Measurements from ENCODE around the gene SOX5. TPM values are rescaled to one million over a fixed set of nuclear protein-coding genes. Genes with fewer than 3 reads are reported as not detected.

SOX5 gene
- total and polyA plus RNA-seq, 7 donors = 0.23 to 16.3 (median 9.4) TPM

DNA sequence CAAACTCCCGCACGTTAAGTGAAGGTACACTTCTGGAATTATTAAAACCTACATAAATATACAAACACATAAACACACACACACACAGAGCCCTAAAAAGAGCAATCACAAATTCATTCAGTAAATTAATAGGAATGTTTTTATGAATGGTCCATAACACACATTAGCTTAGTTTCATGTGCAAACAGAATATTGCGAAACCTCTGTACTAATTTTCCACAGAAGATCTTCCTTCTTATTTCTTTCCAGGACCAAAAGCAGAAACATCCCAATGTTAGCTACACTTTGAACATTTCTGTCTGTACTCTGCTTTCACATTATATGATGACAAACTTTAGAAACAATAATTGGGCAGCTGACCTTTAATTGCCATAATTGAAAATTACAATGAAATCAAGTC, 101.6 kb downstream of the SOX5 start:
- 91 to 94% methylated on average over 3 of the region's 3 CpGs for WGBS, 2 donors
- no peak for TF ChIP-seq POLR2AphosphoS5 (IDR thresholded peaks at IDR 0.05)
- TF ChIP-seq POLR2A (IDR thresholded peaks at IDR 0.05) = no peak
- TF ChIP-seq, protein P1, sequence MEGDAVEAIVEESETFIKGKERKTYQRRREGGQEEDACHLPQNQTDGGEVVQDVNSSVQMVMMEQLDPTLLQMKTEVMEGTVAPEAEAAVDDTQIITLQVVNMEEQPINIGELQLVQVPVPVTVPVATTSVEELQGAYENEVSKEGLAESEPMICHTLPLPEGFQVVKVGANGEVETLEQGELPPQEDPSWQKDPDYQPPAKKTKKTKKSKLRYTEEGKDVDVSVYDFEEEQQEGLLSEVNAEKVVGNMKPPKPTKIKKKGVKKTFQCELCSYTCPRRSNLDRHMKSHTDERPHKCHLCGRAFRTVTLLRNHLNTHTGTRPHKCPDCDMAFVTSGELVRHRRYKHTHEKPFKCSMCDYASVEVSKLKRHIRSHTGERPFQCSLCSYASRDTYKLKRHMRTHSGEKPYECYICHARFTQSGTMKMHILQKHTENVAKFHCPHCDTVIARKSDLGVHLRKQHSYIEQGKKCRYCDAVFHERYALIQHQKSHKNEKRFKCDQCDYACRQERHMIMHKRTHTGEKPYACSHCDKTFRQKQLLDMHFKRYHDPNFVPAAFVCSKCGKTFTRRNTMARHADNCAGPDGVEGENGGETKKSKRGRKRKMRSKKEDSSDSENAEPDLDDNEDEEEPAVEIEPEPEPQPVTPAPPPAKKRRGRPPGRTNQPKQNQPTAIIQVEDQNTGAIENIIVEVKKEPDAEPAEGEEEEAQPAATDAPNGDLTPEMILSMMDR (IDR thresholded peaks at IDR 0.05) = no peak
- Histone ChIP-seq H3K9me3 (no peaks in the 10 kb centered on the region), H3K36me3 (no peaks in the 10 kb centered on the region), H3K4me3 (no peak overlapping the region), H3K4me1 (no peaks in the 10 kb centered on the region), H3K27me3 (no peaks in the 10 kb centered on the region), H3K27ac (no peak overlapping the region)
- intact Hi-C loops (cut with DNase I) = no loop called here
- no peak for DNase-seq

DNA sequence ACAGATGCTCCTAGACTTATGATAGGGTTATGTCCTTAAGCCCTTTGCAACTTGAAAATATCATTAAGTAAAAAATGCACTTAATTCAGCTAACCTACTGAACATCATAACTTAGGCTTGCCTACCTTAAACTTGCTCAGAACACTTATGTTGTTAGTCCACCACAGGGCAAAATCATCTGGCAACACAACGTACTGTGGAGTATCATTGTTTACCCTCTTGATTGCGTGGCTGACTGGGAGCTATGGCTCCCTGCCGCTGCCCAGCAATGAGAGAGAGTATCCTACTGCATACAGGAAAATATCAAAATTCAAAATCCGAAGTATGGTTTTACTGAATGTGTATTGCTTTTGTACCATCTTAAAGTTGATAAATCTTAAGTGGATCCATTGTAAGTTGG, 105.5 kb downstream of the SOX5 start:
- TF ChIP-seq EP300 (IDR thresholded peaks at IDR 0.05) (no peak), POLR2A (IDR thresholded peaks at IDR 0.05) (no peak), POLR2AphosphoS5 (IDR thresholded peaks at IDR 0.05) (no peak)
- TF ChIP-seq, protein P1 (IDR thresholded peaks at IDR 0.05) = no peak
- no peaks in the 10 kb centered on the region for H3K27me3 ChIP-seq
- H3K4me3 ChIP-seq = no peak overlapping the region
- no peaks in the 10 kb centered on the region for H3K9me3 ChIP-seq
- WGBS, 2 donors = 91% methylated on average over 4 of the region's 4 CpGs
- H3K27ac ChIP-seq = no peak overlapping the region
- no peaks in the 10 kb centered on the region for H3K4me1 ChIP-seq
- intact Hi-C loops (cut with DNase I) = no loop called here
- DNase-seq = no peak
- no peaks in the 10 kb centered on the region for H3K36me3 ChIP-seq

DNA sequence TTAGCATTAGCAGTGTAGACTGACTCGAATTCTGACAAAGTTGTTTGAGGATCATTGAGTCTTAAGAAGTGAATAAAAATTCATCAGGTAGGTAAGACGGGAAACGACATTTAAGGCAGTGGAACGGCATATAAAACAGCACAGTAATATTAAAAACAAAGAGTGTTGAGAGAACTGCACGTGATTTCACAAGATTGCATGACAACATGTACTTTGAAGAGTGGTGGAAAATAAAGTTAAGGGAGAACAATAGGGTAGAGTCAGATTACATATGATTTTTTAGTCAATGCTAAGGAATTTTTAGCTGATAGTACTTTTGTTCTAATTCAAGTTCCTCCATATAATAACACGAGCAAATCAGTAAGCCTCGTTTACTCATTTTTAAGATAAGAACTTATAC, 115.4 kb downstream of the SOX5 start:
- Histone ChIP-seq H3K9me3 (no peaks in the 10 kb centered on the region), H3K27ac (no peak overlapping the region), H3K27me3 (no peaks in the 10 kb centered on the region), H3K36me3 (no peaks in the 10 kb centered on the region), H3K4me1 (no peaks in the 10 kb centered on the region), H3K4me3 (no peak overlapping the region)
- WGBS, 2 donors = 73 to 83% methylated on average over 7 of the region's 7 CpGs
- DNase-seq = no peak
- intact Hi-C loops (cut with DNase I) = no loop called here
- TF ChIP-seq EP300 (IDR thresholded peaks at IDR 0.05) = no peak
- no peak for TF ChIP-seq POLR2A (IDR thresholded peaks at IDR 0.05)
- no peak for TF ChIP-seq POLR2AphosphoS5 (IDR thresholded peaks at IDR 0.05)
- TF ChIP-seq, protein P1 (IDR thresholded peaks at IDR 0.05) = no peak

DNA sequence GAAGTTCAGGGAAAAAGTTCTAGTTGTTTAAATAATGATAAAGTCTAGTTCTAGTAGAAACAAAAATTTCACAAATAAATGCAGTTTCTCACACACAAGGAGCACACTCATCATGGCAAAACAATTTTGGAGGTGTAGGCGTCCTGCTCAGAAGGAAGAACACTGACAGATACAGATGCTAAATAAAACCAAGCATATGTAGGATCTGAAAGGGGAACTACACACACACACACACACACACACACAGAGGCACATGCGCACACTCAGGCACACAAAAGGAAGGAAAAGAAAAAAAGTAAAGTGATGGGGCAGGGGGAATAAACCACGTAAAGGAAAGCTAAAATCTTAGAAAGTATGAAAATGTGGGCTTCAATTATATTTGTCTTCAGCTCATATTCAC, 117.7 kb downstream of the SOX5 start:
- intact Hi-C loops (cut with DNase I) = no loop called here
- Histone ChIP-seq H3K4me1 (no peaks in the 10 kb centered on the region), H3K27me3 (no peaks in the 10 kb centered on the region), H3K36me3 (no peaks in the 10 kb centered on the region), H3K4me3 (no peak overlapping the region), H3K9me3 (no peaks in the 10 kb centered on the region), H3K27ac (no peak overlapping the region)
- DNase-seq = no peak
- TF ChIP-seq EP300 (IDR thresholded peaks at IDR 0.05) (no peak), POLR2A (IDR thresholded peaks at IDR 0.05) (no peak), POLR2AphosphoS5 (IDR thresholded peaks at IDR 0.05) (no peak)
- TF ChIP-seq, protein P1 (IDR thresholded peaks at IDR 0.05) = no peak
- 64 to 79% methylated on average over 3 of the region's 3 CpGs for WGBS, 2 donors

DNA sequence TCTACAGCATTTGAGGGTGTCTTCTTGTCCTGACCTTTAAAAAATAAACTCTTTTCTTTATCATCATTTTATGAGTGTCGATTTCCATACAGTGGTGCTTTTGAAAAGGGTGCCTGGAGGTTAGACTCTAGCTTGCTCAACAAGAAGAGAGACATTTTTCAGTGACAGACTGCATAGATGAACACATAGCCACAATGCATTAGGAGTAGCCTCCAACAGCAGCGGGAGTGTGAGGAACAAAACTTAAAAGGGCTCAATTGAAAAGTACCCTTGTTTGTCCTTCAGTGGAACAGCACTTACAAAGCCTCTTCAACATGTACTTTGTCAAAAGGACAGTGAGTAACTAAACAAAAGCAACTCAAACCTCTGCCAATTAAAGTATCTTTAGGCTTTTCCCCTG, 119.3 kb downstream of the SOX5 start:
- Histone ChIP-seq H3K4me1 (no peaks in the 10 kb centered on the region), H3K27me3 (no peaks in the 10 kb centered on the region), H3K27ac (no peak overlapping the region), H3K4me3 (no peak overlapping the region), H3K36me3 (no peaks in the 10 kb centered on the region), H3K9me3 (no peaks in the 10 kb centered on the region)
- TF ChIP-seq EP300 (IDR thresholded peaks at IDR 0.05) (no peak), POLR2AphosphoS5 (IDR thresholded peaks at IDR 0.05) (no peak), POLR2A (IDR thresholded peaks at IDR 0.05) (no peak)
- TF ChIP-seq, protein P1 (IDR thresholded peaks at IDR 0.05) = no peak
- 79 to 84% methylated on average over 2 of the region's 2 CpGs for WGBS, 2 donors
- intact Hi-C loops (cut with DNase I) = no loop called here
- no peak for DNase-seq

Data from sigmoid colon (tissue), 7 donors.